ENCODE data around the gene PTPMT1. TPM values are rescaled to one million over a fixed set of nuclear protein-coding genes. Genes with fewer than 3 reads are reported as not detected.

Gene PTPMT1
- polyA plus RNA-seq, 1 donor from 2014 or later = 2.7 TPM

DNA sequence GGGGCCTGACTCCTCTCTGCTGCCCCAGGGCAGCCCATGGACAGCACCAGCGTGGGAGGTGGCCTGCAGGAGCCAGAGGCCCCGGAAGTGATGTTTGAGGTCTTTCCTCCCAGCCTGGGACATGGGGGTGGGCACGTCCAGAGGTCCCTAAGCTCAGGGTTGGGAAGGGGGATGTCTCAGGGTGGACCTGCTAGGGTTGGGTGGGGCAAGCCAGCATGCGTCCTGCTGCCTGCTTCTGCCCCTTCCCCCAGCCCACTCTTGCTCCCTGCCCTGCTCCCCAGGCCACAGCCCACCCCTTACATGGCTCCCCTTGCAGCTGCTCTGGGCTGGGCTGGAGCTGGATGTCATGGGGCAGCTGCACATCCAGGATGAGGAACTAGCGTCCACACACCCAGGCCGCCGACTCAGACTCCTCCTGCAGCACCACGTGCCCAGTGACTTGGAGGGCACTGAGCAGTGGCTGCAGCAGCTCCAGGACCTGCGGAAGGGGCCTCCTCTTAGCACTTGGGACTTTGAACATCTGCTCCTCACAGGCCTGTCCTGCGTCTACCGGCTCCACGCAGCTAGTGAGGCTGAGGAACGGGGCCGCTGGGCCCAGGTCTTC, 22.4 kb downstream of the PTPMT1 start:
- no peaks in the 10 kb centered on the region for H3K9me2 ChIP-seq (ENCODE audit: insufficient read depth, low read length)
- H2AFZ ChIP-seq (ENCODE audit: low read depth, low read length) = no peak overlapping the region
- H3K27ac ChIP-seq (ENCODE audit: low read length) = no peak overlapping the region
- no peak overlapping the region for H3K4me2 ChIP-seq (ENCODE audit: low read length)
- no peaks in the 10 kb centered on the region for H3K79me2 ChIP-seq (replicated peaks; ENCODE audit: insufficient read depth, low read length)
- no peaks in the 10 kb centered on the region for H3K27me3 ChIP-seq (ENCODE audit: insufficient read depth, low read depth, low read length)
- no peaks in the 10 kb centered on the region for H3K9me3 ChIP-seq (ENCODE audit: low read length)
- H3K36me3 ChIP-seq (ENCODE audit: insufficient read depth, low read length) = no peaks in the 10 kb centered on the region
- H3F3A ChIP-seq (ENCODE audit: insufficient read depth, low read length, poor library complexity, severe bottlenecking) = no peaks in the 10 kb centered on the region
- H3K4me3 ChIP-seq (ENCODE audit: low read length) = no peak overlapping the region
- H3K9ac ChIP-seq (ENCODE audit: low read length) = no peak overlapping the region
- H4K20me1 ChIP-seq (ENCODE audit: insufficient read depth) = no peaks in the 10 kb centered on the region
- TF ChIP-seq TAF1 (IDR thresholded peaks at IDR 0.05; ENCODE audit: low read depth) = no peak
- no peak for TF ChIP-seq POLR2AphosphoS5 (IDR thresholded peaks at IDR 0.05)
- no peak for TF ChIP-seq RAD21 (conservative IDR thresholded peaks at IDR 0.05)
- no peak for TF ChIP-seq MXI1 (conservative IDR thresholded peaks at IDR 0.05; ENCODE audit: poor library complexity, severe bottlenecking)
- TF ChIP-seq SMC3 (conservative IDR thresholded peaks at IDR 0.05; ENCODE audit: poor library complexity) = no peak
- no peak for TF ChIP-seq REST (IDR thresholded peaks at IDR 0.05; ENCODE audit: borderline replicate concordance)
- TF ChIP-seq, protein P1, sequence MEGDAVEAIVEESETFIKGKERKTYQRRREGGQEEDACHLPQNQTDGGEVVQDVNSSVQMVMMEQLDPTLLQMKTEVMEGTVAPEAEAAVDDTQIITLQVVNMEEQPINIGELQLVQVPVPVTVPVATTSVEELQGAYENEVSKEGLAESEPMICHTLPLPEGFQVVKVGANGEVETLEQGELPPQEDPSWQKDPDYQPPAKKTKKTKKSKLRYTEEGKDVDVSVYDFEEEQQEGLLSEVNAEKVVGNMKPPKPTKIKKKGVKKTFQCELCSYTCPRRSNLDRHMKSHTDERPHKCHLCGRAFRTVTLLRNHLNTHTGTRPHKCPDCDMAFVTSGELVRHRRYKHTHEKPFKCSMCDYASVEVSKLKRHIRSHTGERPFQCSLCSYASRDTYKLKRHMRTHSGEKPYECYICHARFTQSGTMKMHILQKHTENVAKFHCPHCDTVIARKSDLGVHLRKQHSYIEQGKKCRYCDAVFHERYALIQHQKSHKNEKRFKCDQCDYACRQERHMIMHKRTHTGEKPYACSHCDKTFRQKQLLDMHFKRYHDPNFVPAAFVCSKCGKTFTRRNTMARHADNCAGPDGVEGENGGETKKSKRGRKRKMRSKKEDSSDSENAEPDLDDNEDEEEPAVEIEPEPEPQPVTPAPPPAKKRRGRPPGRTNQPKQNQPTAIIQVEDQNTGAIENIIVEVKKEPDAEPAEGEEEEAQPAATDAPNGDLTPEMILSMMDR (IDR thresholded peaks at IDR 0.05; ENCODE audit: poor library complexity, severe bottlenecking) = no peak
- no peak for TF ChIP-seq EZH2 (IDR thresholded peaks at IDR 0.05; ENCODE audit: borderline replicate concordance, insufficient read depth, low read length, poor library complexity, severe bottlenecking)
- no peak for TF ChIP-seq EP300 (conservative IDR thresholded peaks at IDR 0.05; ENCODE audit: poor library complexity, severe bottlenecking)

DNA sequence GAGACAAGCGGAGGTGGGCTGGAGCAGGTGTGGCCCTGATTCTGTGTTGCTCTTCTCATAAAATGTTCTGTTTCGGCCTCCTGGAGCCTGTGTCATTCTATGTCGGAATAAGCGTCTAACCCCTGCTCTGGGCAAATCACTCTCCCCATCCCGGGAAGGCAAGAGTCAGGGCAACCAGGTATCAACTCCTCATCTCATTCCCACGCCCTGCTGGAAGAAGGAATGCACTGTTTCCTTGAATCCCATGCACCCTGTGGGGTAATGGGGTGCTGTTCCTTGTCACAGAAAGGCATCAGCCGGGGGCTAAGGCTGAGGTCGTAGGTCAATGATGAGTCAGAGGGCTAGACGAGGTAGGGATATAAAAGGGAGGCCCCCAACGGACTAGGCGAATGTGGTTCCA, 23.7 kb downstream of the PTPMT1 start:
- no peaks in the 10 kb centered on the region for H3K79me2 ChIP-seq (replicated peaks; ENCODE audit: insufficient read depth, low read length)
- H3K27ac ChIP-seq (ENCODE audit: low read length) = no peak overlapping the region
- no peaks in the 10 kb centered on the region for H3K27me3 ChIP-seq (ENCODE audit: insufficient read depth, low read depth, low read length)
- H3K9ac ChIP-seq (ENCODE audit: low read length) = no peak overlapping the region
- H2AFZ ChIP-seq (ENCODE audit: low read depth, low read length) = no peak overlapping the region
- H3K9me2 ChIP-seq (ENCODE audit: insufficient read depth, low read length) = no peaks in the 10 kb centered on the region
- H3F3A ChIP-seq (ENCODE audit: insufficient read depth, low read length, poor library complexity, severe bottlenecking) = no peaks in the 10 kb centered on the region
- TF ChIP-seq EZH2 (IDR thresholded peaks at IDR 0.05; ENCODE audit: borderline replicate concordance, insufficient read depth, low read length, poor library complexity, severe bottlenecking) = no peak
- no peak for TF ChIP-seq REST (IDR thresholded peaks at IDR 0.05; ENCODE audit: borderline replicate concordance)
- TF ChIP-seq EP300 (conservative IDR thresholded peaks at IDR 0.05; ENCODE audit: poor library complexity, severe bottlenecking) = no peak
- TF ChIP-seq TAF1 (IDR thresholded peaks at IDR 0.05; ENCODE audit: low read depth) = no peak
- no peak for TF ChIP-seq SMC3 (conservative IDR thresholded peaks at IDR 0.05; ENCODE audit: poor library complexity)
- H4K20me1 ChIP-seq (ENCODE audit: insufficient read depth) = no peaks in the 10 kb centered on the region
- no peaks in the 10 kb centered on the region for H3K36me3 ChIP-seq (ENCODE audit: insufficient read depth, low read length)
- no peak overlapping the region for H3K4me2 ChIP-seq (ENCODE audit: low read length)
- no peak overlapping the region for H3K4me3 ChIP-seq (ENCODE audit: low read length)
- H3K9me3 ChIP-seq (ENCODE audit: low read length) = no peaks in the 10 kb centered on the region

All from neural cell (in vitro differentiated cells).